ENCODE measurements around the gene PIAS4. TPM values are rescaled to one million over a fixed set of nuclear protein-coding genes. Genes with fewer than 3 reads are reported as not detected.
A peak's percentile ranks its signal among the peaks of the same experiment; 100 is the strongest.

The PIAS4 gene
- total and polyA plus RNA-seq, 9 of the 15 experiments (the other 6 are each of a cell fraction or from before 2014, with no cell fraction given) = 0.27 to 34.9 (median 14.4) TPM

GRCh38 chr19:3979289-3979673 is 28.3 kb upstream of the PIAS4 start (continued):
- peak; percentile 76 for TF ChIP-seq ZBTB33 (CRISPR knock-in tag; IDR thresholded peaks at IDR 0.05)
- TF ChIP-seq RBFOX2 (IDR thresholded peaks at IDR 0.05; ENCODE audit: low read depth, low read length) = peak; percentile 44; the same call in 1 of the 2 replicates
- TF ChIP-seq POLR2A (conservative IDR thresholded peaks at IDR 0.05) = peak; percentile 47
- TF ChIP-seq MTF1 (CRISPR knock-in tag; IDR thresholded peaks at IDR 0.05; ENCODE audit: borderline replicate concordance) = no peak
- TF ChIP-seq CCNT2 (IDR thresholded peaks at IDR 0.05; ENCODE audit: borderline replicate concordance, extremely low read depth, insufficient read length, low read depth, low read length) = peak; percentile 2
- TF ChIP-seq, protein P1, sequence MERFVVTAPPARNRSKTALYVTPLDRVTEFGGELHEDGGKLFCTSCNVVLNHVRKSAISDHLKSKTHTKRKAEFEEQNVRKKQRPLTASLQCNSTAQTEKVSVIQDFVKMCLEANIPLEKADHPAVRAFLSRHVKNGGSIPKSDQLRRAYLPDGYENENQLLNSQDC (CRISPR knock-in tag; IDR thresholded peaks at IDR 0.05) = 0 out of 2 replicates have a peak, but pooled peaks have one; percentile 22
- peak; percentile 34; the same call in 1 of the 2 replicates for TF ChIP-seq POLR2G (IDR thresholded peaks at IDR 0.05; ENCODE audit: low read depth, low read length)
- peak; percentile 25 for TF ChIP-seq RBM22 (IDR thresholded peaks at IDR 0.05; ENCODE audit: low read depth, low read length, poor library complexity, severe bottlenecking)
